ENCODE results near the gene CNIH2. TPM values are rescaled to one million over a fixed set of nuclear protein-coding genes. Genes with fewer than 3 reads are reported as not detected.

Gene CNIH2
- total and polyA plus RNA-seq, 2 donors (not counting 1 experiment from before 2014, with no cell fraction given) = 0.92 to 2.0 TPM

- 100% methylated on average over 5 of the region's 5 CpGs for WGBS (ENCODE audit: insufficient coverage)
- intact Hi-C loops (cut with micrococcal nuclease) = no loop called here
These were observed 15.8 kb upstream of the CNIH2 start for GRCh38 chr11:66262191-66262590.

GRCh38 chr11:66262696-66263095, 15.3 kb upstream of the CNIH2 start:
- Histone ChIP-seq H3K27me3 (replicated peaks in 1 of 4; ENCODE audit: control extremely low read depth in 1 of 4, control insufficient read depth in 3 of 4, insufficient read depth in 4 of 4, low read length in 3 of 4) (no peaks in the 10 kb centered on the region), H4K20me1 (ENCODE audit: control insufficient read depth, insufficient read depth, low read length, poor library complexity, severe bottlenecking) (peaks cover 16% of the 10 kb centered on the region), H3K4me3 (ENCODE audit: control extremely low read depth in 1 of 5, extremely low read depth in 1 of 5, insufficient read depth in 1 of 5, low read depth in 2 of 5, low read length in 4 of 5) (no peak overlapping the region), H3K9ac (ENCODE audit: low read length) (no peak overlapping the region), H3K9me3 (ENCODE audit: control extremely low read depth in 1 of 3, control insufficient read depth in 2 of 3, insufficient read depth in 1 of 3, low read length in 2 of 3) (no peaks in the 10 kb centered on the region), H3K36me3 (replicated peaks in 1 of 2; ENCODE audit: control extremely low read depth in 1 of 2, control insufficient read depth in 1 of 2, extremely low read depth in 1 of 2, insufficient read depth in 2 of 2, low read length in 1 of 2) (peaks cover 0 to 47% of the 10 kb centered on the region in 2 experiments), H2AFZ (ENCODE audit: insufficient read depth, low read depth, low read length, poor library complexity, severe bottlenecking) (no peak overlapping the region), H3K27ac (ENCODE audit: low read length in 2 of 2) (no peak overlapping the region), H3K4me2 (replicated peaks; ENCODE audit: low read depth, low read length, poor library complexity, severe bottlenecking) (no peak overlapping the region), H3K4me1 (ENCODE audit: control insufficient read depth in 2 of 2, insufficient read depth in 2 of 2, low read length in 2 of 2) (peaks cover 11 to 17% of the 10 kb centered on the region in 2 donors), H3K79me2 (ENCODE audit: control insufficient read depth, insufficient read depth, low read length) (peaks cover 7% of the 10 kb centered on the region)
- Mint-ChIP-seq H3K4me1 (peaks cover 22% of the 10 kb centered on the region), H3K9me3 (ENCODE audit: insufficient read depth) (no peaks in the 10 kb centered on the region), H3K27ac (no peak overlapping the region), H3K27me3 (no peaks in the 10 kb centered on the region), H3K4me3 (no peak overlapping the region)
- TF ChIP-seq CTCF (IDR thresholded peaks at IDR 0.05) (no peak), EZH2 (IDR thresholded peaks at IDR 0.05; ENCODE audit: borderline replicate concordance, insufficient read depth, low read depth, low read length, poor library complexity, severe bottlenecking) (no peak)
- ChIA-PET CTCF (interaction anchor here (0.6 to 1.0 kb wide), 3 partner anchors 20 to 120 kb away, joined by 3 read pairs; no protein-coding TSS in a partner anchor), POLR2A (no interaction called here)
- 98% methylated on average over 12 of the region's 12 CpGs for WGBS (ENCODE audit: insufficient coverage)
- DNase-seq (no peak), ATAC-seq (ENCODE audit: low read depth) (no peak)
- intact Hi-C loops (cut with micrococcal nuclease) = no loop called here

More at GRCh38 chr11:66262191-66262590, 15.8 kb upstream of the CNIH2 start:
- Mint-ChIP-seq H3K27me3 (no peaks in the 10 kb centered on the region), H3K9me3 (ENCODE audit: insufficient read depth) (no peaks in the 10 kb centered on the region), H3K27ac (no peak overlapping the region), H3K4me3 (no peak overlapping the region), H3K4me1 (peaks cover 20% of the 10 kb centered on the region)
- H3K4me3 ChIP-seq (ENCODE audit: control extremely low read depth in 1 of 5, extremely low read depth in 1 of 5, insufficient read depth in 1 of 5, low read depth in 2 of 5, low read length in 4 of 5) = no peak overlapping the region
- DNase-seq (no peak), ATAC-seq (ENCODE audit: low read depth) (no peak)
- CTCF ChIA-PET = interaction anchor here (1.0 kb wide), 2 partner anchors 20 to 29 kb away, joined by 3 read pairs; no protein-coding TSS in a partner anchor
- no peak overlapping the region for H3K4me2 ChIP-seq (replicated peaks; ENCODE audit: low read depth, low read length, poor library complexity, severe bottlenecking)
- no peak overlapping the region for H3K27ac ChIP-seq (ENCODE audit: low read length in 2 of 2)
- TF ChIP-seq EZH2 (IDR thresholded peaks at IDR 0.05; ENCODE audit: borderline replicate concordance, insufficient read depth, low read depth, low read length, poor library complexity, severe bottlenecking) (no peak), CTCF (IDR thresholded peaks at IDR 0.05) (no peak)
- H2AFZ ChIP-seq (ENCODE audit: insufficient read depth, low read depth, low read length, poor library complexity, severe bottlenecking) = no peak overlapping the region
- no peak overlapping the region for H3K9ac ChIP-seq (ENCODE audit: low read length)
- no peaks in the 10 kb centered on the region for H3K27me3 ChIP-seq (replicated peaks in 1 of 4; ENCODE audit: control extremely low read depth in 1 of 4, control insufficient read depth in 3 of 4, insufficient read depth in 4 of 4, low read length in 3 of 4)
- H3K9me3 ChIP-seq (ENCODE audit: control extremely low read depth in 1 of 3, control insufficient read depth in 2 of 3, insufficient read depth in 1 of 3, low read length in 2 of 3) = no peaks in the 10 kb centered on the region
- H3K4me1 ChIP-seq (ENCODE audit: control insufficient read depth in 2 of 2, insufficient read depth in 2 of 2, low read length in 2 of 2) = peaks cover 10 to 15% of the 10 kb centered on the region in 2 donors
- peaks cover 7% of the 10 kb centered on the region for H3K79me2 ChIP-seq (ENCODE audit: control insufficient read depth, insufficient read depth, low read length)
- POLR2A ChIA-PET = no interaction called here
- peaks cover 16% of the 10 kb centered on the region for H4K20me1 ChIP-seq (ENCODE audit: control insufficient read depth, insufficient read depth, low read length, poor library complexity, severe bottlenecking)
- peaks cover 0 to 47% of the 10 kb centered on the region in 2 experiments for H3K36me3 ChIP-seq (replicated peaks in 1 of 2; ENCODE audit: control extremely low read depth in 1 of 2, control insufficient read depth in 1 of 2, extremely low read depth in 1 of 2, insufficient read depth in 2 of 2, low read length in 1 of 2)
